ENCODE data around the gene DPT. TPM values are rescaled to one million over a fixed set of nuclear protein-coding genes. Genes with fewer than 3 reads are reported as not detected.

The DPT gene
- total and polyA plus RNA-seq, 5 donors, result 77.0 to 151 (median 109) TPM

DNA sequence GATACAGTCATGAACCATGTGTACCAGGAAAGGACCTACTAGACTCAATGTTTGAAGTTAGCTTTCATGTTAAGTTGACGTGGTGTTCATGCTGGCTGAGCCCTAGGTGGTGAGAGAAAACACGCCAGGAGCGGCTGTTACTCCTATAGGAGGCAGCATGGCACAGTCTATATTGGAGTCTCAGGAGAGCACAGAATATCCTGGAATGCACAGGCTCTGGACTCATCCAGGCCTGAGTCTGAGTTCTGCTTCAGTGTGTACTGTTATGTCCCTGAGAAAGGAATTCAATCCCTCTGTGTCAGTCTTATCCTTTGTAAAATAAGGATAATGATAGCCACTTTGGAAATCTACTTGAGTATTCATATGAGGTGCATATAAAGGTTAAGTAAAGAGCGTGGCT is 41.2 kb downstream of the DPT start:
- Histone ChIP-seq H3K27me3 (ENCODE audit: control insufficient read depth, insufficient read depth) (no peaks in the 10 kb centered on the region), H3K4me3 (ENCODE audit: low read length) (no peak overlapping the region), H3K9me3 (ENCODE audit: control insufficient read depth, low read length) (no peaks in the 10 kb centered on the region), H3K4me1 (ENCODE audit: control insufficient read depth, insufficient read depth, low read length) (no peaks in the 10 kb centered on the region), H3K27ac (ENCODE audit: low read length) (no peak overlapping the region)
- intact Hi-C loops (cut with DNase I), result no loop called here
- peak in 1 of 2 donors; percentile 40 for ATAC-seq
- no peak for DNase-seq
- WGBS, result 87% methylated on average over 4 of the region's 4 CpGs

GRCh38 chr1:168686666-168687065 is 42.3 kb downstream of the DPT start:
- no peaks in the 10 kb centered on the region for H3K27me3 ChIP-seq (ENCODE audit: control insufficient read depth, insufficient read depth)
- ATAC-seq, result no peak
- 92% methylated on average over 2 of the region's 2 CpGs for WGBS

DNA sequence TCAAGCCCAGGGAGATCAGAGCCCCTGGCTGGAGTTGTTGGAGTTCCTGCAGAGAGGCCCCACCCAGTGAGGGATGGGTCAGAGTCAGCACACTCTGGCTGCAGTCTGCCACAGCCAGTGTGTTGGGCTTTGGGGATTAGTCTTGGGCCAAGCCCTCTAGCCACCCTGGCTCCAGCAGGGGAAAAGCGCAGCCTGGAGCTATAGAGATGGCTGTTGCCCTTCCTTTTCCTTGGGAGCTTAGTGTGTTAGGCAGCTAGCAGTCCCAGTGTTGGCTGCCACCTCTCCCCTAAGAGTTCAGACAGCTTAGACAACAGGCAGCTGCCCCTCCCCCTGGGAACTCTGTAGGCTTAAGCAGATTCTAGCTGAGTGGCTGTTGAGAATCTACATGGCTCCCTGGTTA is 45.1 kb downstream of the DPT start:
- DNase-seq, result peak in 2 of 3 donors; percentile 46 to 59
- Histone ChIP-seq H3K27me3 (ENCODE audit: control insufficient read depth, insufficient read depth) (no peaks in the 10 kb centered on the region), H3K4me3 (ENCODE audit: low read length) (no peak overlapping the region), H3K27ac (ENCODE audit: low read length) (no peak overlapping the region), H3K9me3 (ENCODE audit: control insufficient read depth, low read length) (no peaks in the 10 kb centered on the region), H3K4me1 (ENCODE audit: control insufficient read depth, insufficient read depth, low read length) (no peaks in the 10 kb centered on the region)
- peak; percentile 25 to 57 for ATAC-seq
- intact Hi-C loops (cut with DNase I), result no loop called here
- 64% methylated on average over 1 of the region's 1 CpG for WGBS

More at GRCh38 chr1:168686666-168687065, 42.3 kb downstream of the DPT start:
- no peaks in the 10 kb centered on the region for H3K9me3 ChIP-seq (ENCODE audit: control insufficient read depth, low read length)
- intact Hi-C loops (cut with DNase I), result no loop called here
- H3K4me1 ChIP-seq (ENCODE audit: control insufficient read depth, insufficient read depth, low read length), result no peaks in the 10 kb centered on the region
- H3K27ac ChIP-seq (ENCODE audit: low read length), result no peak overlapping the region
- DNase-seq, result no peak
- no peak overlapping the region for H3K4me3 ChIP-seq (ENCODE audit: low read length)

DNA sequence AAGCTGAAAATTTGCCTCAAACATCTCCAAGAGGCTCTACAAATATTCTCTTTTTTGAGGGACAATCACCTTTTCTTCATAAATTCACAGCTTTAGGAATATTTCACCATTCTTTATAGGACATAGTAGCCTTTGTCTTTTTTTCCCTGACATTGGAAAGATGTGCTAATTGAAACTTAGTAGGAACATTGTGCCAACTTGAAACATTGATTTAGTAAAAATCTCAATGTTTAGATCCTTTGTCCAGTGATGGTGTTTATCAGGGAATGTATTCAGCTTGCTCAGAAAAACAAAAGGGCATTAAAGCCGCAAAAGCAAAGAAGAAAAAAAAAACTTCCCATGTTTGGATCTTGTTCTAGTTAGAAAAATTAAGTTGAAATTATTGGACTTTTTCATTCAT is 52.1 kb downstream of the DPT start:
- DNase-seq (no peak), ATAC-seq (no peak)
- Histone ChIP-seq H3K4me3 (ENCODE audit: low read length) (no peak overlapping the region), H3K27ac (ENCODE audit: low read length) (no peak overlapping the region), H3K9me3 (ENCODE audit: control insufficient read depth, low read length) (no peaks in the 10 kb centered on the region), H3K4me1 (ENCODE audit: control insufficient read depth, insufficient read depth, low read length) (no peaks in the 10 kb centered on the region), H3K27me3 (ENCODE audit: control insufficient read depth, insufficient read depth) (no peaks in the 10 kb centered on the region)
- intact Hi-C loops (cut with DNase I), result no loop called here
- 93% methylated on average over 1 of the region's 1 CpG for WGBS

DNA sequence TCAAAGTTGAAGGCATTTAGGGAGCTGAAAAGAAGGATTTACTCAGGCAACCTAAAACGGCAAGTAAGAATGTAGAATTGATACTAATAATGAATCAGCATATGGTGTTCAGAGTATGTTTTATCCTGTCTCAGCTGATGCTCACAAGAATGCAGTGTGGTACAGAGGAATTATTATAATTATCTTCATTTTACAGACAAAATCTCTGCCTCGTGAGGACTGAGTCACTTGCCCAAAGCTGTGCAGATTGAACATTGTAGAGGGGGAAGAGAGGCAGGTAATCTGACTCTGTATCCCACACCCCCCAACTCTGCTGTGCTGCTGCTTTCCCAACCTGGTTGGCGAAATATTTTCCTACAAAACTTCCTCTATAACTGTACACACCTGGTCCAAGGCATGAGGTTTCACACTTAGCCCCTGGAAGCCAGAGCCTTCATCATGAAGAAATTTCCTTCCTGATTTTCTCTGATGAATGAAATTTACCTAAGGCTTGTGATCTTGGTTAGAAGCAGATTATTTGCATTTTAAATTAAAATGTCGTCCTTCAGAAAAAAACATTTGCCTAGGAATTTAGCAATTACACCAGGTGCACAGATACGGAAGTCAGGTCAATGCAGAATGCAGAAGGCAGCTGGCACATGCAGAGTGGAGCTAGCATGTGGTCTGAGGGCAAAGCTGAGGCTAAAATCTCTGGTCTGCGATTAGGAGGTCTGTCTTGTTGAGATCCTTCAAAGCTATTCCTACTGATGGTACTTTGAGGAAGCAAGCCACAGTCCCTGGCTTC is 52.8 kb downstream of the DPT start:
- Histone ChIP-seq H3K4me1 (ENCODE audit: control insufficient read depth, insufficient read depth, low read length) (no peaks in the 10 kb centered on the region), H3K9me3 (ENCODE audit: control insufficient read depth, low read length) (no peaks in the 10 kb centered on the region), H3K4me3 (ENCODE audit: low read length) (no peak overlapping the region), H3K27ac (ENCODE audit: low read length) (no peak overlapping the region), H3K27me3 (ENCODE audit: control insufficient read depth, insufficient read depth) (no peaks in the 10 kb centered on the region)
- no peak for ATAC-seq
- no peak for DNase-seq
- intact Hi-C loops (cut with DNase I), result no loop called here
- 80% methylated on average over 6 of the region's 6 CpGs for WGBS

- H3K4me3 ChIP-seq (ENCODE audit: low read length), result no peak overlapping the region
- no peaks in the 10 kb centered on the region for H3K27me3 ChIP-seq (ENCODE audit: control insufficient read depth, insufficient read depth)
- no peaks in the 10 kb centered on the region for H3K4me1 ChIP-seq (ENCODE audit: control insufficient read depth, insufficient read depth, low read length)
- H3K9me3 ChIP-seq (ENCODE audit: control insufficient read depth, low read length), result no peaks in the 10 kb centered on the region
- intact Hi-C loops (cut with DNase I), result no loop called here
- 90% methylated on average over 2 of the region's 2 CpGs for WGBS
- H3K27ac ChIP-seq (ENCODE audit: low read length), result no peak overlapping the region
- ATAC-seq (no peak), DNase-seq (no peak)
Measured at GRCh38 chr1:168673974-168674683, 54.9 kb downstream of the DPT start.

GRCh38 chr1:168672278-168672677 is 56.7 kb downstream of the DPT start:
- ATAC-seq (no peak), DNase-seq (no peak)
- WGBS, result 93% methylated on average over 1 of the region's 1 CpG
- intact Hi-C loops (cut with DNase I), result no loop called here
- Histone ChIP-seq H3K4me1 (ENCODE audit: control insufficient read depth, insufficient read depth, low read length) (no peaks in the 10 kb centered on the region), H3K27ac (ENCODE audit: low read length) (no peak overlapping the region), H3K9me3 (ENCODE audit: control insufficient read depth, low read length) (no peaks in the 10 kb centered on the region), H3K27me3 (ENCODE audit: control insufficient read depth, insufficient read depth) (no peaks in the 10 kb centered on the region), H3K4me3 (ENCODE audit: low read length) (no peak overlapping the region)

DNA sequence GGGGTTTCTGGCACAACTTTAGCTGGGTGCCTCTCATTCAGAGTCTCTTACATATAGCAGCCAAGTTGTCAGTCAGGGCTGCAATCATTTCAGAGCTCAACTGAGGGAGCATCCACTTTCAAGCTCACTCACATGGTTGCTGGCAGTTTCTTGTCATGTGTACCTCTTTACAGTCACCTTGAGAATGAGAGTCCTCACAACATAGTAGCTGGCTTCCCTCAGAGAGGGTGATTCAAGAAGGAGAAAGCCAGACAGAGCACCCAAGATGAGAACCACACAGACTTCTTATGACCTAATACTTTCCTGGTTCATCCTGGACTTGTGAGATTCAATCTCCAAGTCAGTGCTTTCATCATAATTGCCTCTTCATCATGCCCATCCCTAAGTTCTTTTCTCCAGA is 57.2 kb downstream of the DPT start:
- H3K9me3 ChIP-seq (ENCODE audit: control insufficient read depth, low read length), result no peaks in the 10 kb centered on the region
- H3K27me3 ChIP-seq (ENCODE audit: control insufficient read depth, insufficient read depth), result no peaks in the 10 kb centered on the region
- DNase-seq (no peak), ATAC-seq (no peak)
- H3K4me1 ChIP-seq (ENCODE audit: control insufficient read depth, insufficient read depth, low read length), result no peaks in the 10 kb centered on the region
- intact Hi-C loops (cut with DNase I), result no loop called here
- H3K4me3 ChIP-seq (ENCODE audit: low read length), result no peak overlapping the region
- H3K27ac ChIP-seq (ENCODE audit: low read length), result no peak overlapping the region

GRCh38 chr1:168665975-168666374 is 63.0 kb downstream of the DPT start:
- H3K27me3 ChIP-seq (ENCODE audit: control insufficient read depth, insufficient read depth), result no peaks in the 10 kb centered on the region
- no peaks in the 10 kb centered on the region for H3K9me3 ChIP-seq (ENCODE audit: control insufficient read depth, low read length)
- H3K4me3 ChIP-seq (ENCODE audit: low read length), result no peak overlapping the region
- DNase-seq, result no peak
- ATAC-seq, result no peak
- H3K4me1 ChIP-seq (ENCODE audit: control insufficient read depth, insufficient read depth, low read length), result no peaks in the 10 kb centered on the region
- intact Hi-C loops (cut with DNase I), result no loop called here
- no peak overlapping the region for H3K27ac ChIP-seq (ENCODE audit: low read length)
- 48% methylated on average over 1 of the region's 1 CpG for WGBS

DNA sequence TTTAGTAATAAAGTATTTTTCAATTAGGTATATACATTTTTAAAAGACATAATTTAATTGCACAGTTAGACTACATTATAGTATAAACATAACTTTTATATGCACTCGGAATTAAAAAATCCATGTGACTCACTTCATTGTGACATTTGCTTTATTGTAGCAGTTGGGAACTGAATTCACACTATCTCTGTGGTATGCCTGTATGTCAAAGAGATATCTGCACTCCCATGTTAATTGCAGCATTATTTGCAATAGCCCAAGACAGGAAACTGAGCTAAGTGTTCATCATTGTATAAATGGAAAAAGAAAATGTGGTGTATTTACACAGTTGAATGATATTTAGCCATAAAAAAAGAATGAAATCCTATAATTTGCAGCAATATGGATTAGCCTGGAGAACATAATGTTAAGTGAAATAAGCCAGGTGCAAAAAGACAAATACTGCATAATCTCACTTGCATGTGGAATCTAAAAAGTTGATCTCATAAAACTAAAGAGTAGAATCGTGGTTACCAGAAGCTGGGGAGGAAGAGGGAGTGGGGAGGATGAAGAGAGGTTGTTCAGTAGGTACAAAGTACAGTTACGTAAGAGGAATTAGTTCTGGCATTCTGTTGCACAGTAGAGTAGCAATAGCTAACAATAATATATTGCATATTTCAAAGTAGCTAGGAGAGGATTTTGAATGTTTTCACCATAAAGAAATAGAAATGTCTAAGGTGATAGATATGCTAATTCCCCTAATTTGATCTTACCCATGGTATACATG is 64.8 kb downstream of the DPT start:
- H3K9me3 ChIP-seq (ENCODE audit: control insufficient read depth, low read length), result no peaks in the 10 kb centered on the region
- no peak for ATAC-seq
- intact Hi-C loops (cut with DNase I), result no loop called here
- H3K4me3 ChIP-seq (ENCODE audit: low read length), result no peak overlapping the region
- DNase-seq, result no peak
- WGBS, result 25% methylated on average over 3 of the region's 3 CpGs
- no peaks in the 10 kb centered on the region for H3K27me3 ChIP-seq (ENCODE audit: control insufficient read depth, insufficient read depth)
- H3K4me1 ChIP-seq (ENCODE audit: control insufficient read depth, insufficient read depth, low read length), result no peaks in the 10 kb centered on the region
- no peak overlapping the region for H3K27ac ChIP-seq (ENCODE audit: low read length)

GRCh38 chr1:168656485-168656884 is 72.5 kb downstream of the DPT start:
- Histone ChIP-seq H3K9me3 (ENCODE audit: control insufficient read depth, low read length) (no peaks in the 10 kb centered on the region), H3K27me3 (ENCODE audit: control insufficient read depth, insufficient read depth) (no peaks in the 10 kb centered on the region), H3K4me1 (ENCODE audit: control insufficient read depth, insufficient read depth, low read length) (no peaks in the 10 kb centered on the region), H3K27ac (ENCODE audit: low read length) (no peak overlapping the region), H3K4me3 (ENCODE audit: low read length) (no peak overlapping the region)
- DNase-seq (no peak), ATAC-seq (no peak)
- intact Hi-C loops (cut with DNase I), result no loop called here
- 23% methylated on average over 1 of the region's 1 CpG for WGBS

Data from right cardiac atrium (tissue), 5 donors.